T1000 (cell line): ENCODE results near the gene PUSL1.
"Not testable (repeated sequence)": the region's sequence is repeated elsewhere in the genome, so short reads cannot be mapped to it uniquely, and the experiment has no call there.

ENCODE experiments used
- DNase-seq: peaks from one replicate; lab custom pipeline; 2025; ENCODE audit warnings: mixed read lengths; lab: John Stamatoyannopoulos, UW

Gene PUSL1

GRCh38 chr1:1310476-1311053 lies 2.2 kb downstream of the PUSL1 start:
- DNase-seq: no peak

GRCh38 chr1:1311107-1312104 lies 3.0 kb downstream of the PUSL1 start:
- no peak for DNase-seq

GRCh38 chr1:1312450-1313314 lies 4.3 kb downstream of the PUSL1 start:
- DNase-seq: no peak

GRCh38 chr1:1313500-1314236 lies 5.3 kb downstream of the PUSL1 start:
- DNase-seq: no peak

- no peak for DNase-seq
Observed at GRCh38 chr1:1314237-1314586, 5.8 kb downstream of the PUSL1 start.

- DNase-seq: no peak
Observed at GRCh38 chr1:1314678-1315335, 6.4 kb downstream of the PUSL1 start.

GRCh38 chr1:1315435-1315954 lies 7.1 kb downstream of the PUSL1 start:
- DNase-seq: no peak

GRCh38 chr1:1316199-1316598 lies 7.8 kb downstream of the PUSL1 start:
- DNase-seq: not testable (repeated sequence)

- DNase-seq: no peak
Observed at GRCh38 chr1:1317420-1317819, 9.0 kb downstream of the PUSL1 start.

- DNase-seq: peak; percentile 82
Observed at GRCh38 chr1:1318131-1318652, 9.8 kb downstream of the PUSL1 start.

- no peak for DNase-seq
Observed at GRCh38 chr1:1318777-1319645, 10.6 kb downstream of the PUSL1 start.

- no peak for DNase-seq
Observed at GRCh38 chr1:1319646-1319941, 11.2 kb downstream of the PUSL1 start.

GRCh38 chr1:1320666-1321448 lies 12.5 kb downstream of the PUSL1 start:
- no peak for DNase-seq

- DNase-seq: no peak
Observed at GRCh38 chr1:1321477-1321876, 13.1 kb downstream of the PUSL1 start.

- no peak for DNase-seq
Observed at GRCh38 chr1:1322418-1322817, 14.0 kb downstream of the PUSL1 start.

GRCh38 chr1:1322952-1323351 lies 14.6 kb downstream of the PUSL1 start:
- DNase-seq: no peak

- DNase-seq: no peak
Observed at GRCh38 chr1:1324084-1324523, 15.7 kb downstream of the PUSL1 start.

- peak; percentile 93 for DNase-seq
Observed at GRCh38 chr1:1324524-1325287, 16.3 kb downstream of the PUSL1 start, which contains the start of the genes CPTP and INTS11. Gene CPTP (plus strand): TSS chr1:1324802. CDS start chr1:1326911, 2,109 bp downstream. Gene INTS11 (minus strand): TSS chr1:1324660. CDS start chr1:1324608, 52 bp downstream.
